BJ (cell line): ENCODE results near the gene HEY2. TPM values are rescaled to one million over a fixed set of nuclear protein-coding genes. Genes with fewer than 3 reads are reported as not detected.
A peak's percentile ranks its signal among the peaks of the same experiment; 100 is the strongest.

Experiments
- CTCF ChIA-PET: fragments of 350-600 bp; formaldehyde crosslinking; extraction: SDS; loops from one replicate; lab custom pipeline; 2021; ENCODE audit warnings: antibody characterized with exemption, inconsistent platforms; lab: Yijun Ruan, JAX
- POLR2A ChIA-PET: fragments of 300-600 bp; sonication (Branson Sonifier 250); formaldehyde crosslinking; extraction: SDS; loops from one replicate; lab custom pipeline; 2021; ENCODE audit warnings: antibody characterized with exemption; lab: Charles Lee
- DNase-seq: peaks from one replicate; pipeline ENCODE4 v3.0.0-alpha.2; 2011; ENCODE audit warnings: low read depth
- H3K27me3 ChIP-seq: 2 replicates; pipeline ENCODE4 v1.6.0; 2011; ENCODE audit warnings: low read length; ENCODE audit not compliant: control insufficient read depth, insufficient read depth
- H3K36me3 ChIP-seq: 2 replicates; pipeline ENCODE4 v1.5.1; 2011; ENCODE audit warnings: low read length; ENCODE audit not compliant: control insufficient read depth, insufficient read depth
- H3K4me3 ChIP-seq: 2 replicates; pipeline ENCODE4 v1.5.1; 2011; ENCODE audit warnings: low read depth, mild to moderate bottlenecking, control low read depth, low read length
- polyA plus RNA-seq: library from polyadenylated mRNA; depleted of rRNA; stranded (reverse); fragments of >200 nt; gene quantifications from 2 replicates; pipeline ENCODE4 v1.2.3, GENCODE V29; 2011
- TF ChIP-seq, protein P1 (sequence below): IDR thresholded peaks from 2 replicates; pipeline ENCODE4 v1.5.1; 2011; ENCODE audit warnings: low read depth, mild to moderate bottlenecking, control low read depth, inconsistent platforms, low read length, moderate library complexity; ENCODE audit not compliant: insufficient read depth

Gene HEY2
- polyA plus RNA-seq, 1 experiment, result not detected

DNA sequence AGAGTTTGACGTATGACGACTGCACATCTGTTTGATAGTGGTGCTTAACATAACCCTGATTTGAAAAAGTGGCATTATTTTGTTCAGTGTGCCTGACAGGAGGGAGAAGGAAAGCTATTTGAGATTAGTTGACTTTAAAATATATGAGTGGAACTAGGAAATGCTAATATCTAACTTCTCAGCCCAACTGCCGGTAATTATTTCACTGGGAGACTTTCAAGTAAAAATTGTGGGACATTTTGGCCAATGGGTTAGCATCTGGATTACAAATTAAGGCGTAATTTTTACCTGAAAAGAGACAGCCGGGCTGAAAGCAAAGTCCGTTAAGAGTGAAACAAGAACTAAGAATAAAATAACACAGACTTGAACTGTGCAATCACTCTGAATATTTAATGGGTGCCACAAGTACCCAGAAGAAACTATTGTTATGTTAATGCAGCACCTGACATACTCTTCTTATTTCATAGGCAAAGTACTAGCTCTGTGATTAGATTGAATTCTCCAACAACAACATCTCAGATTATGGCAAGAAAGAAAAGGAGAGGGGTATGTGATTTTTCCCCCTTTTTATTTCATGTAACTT is 2.0 kb downstream of the HEY2 start:
- no peak for DNase-seq
- Histone ChIP-seq H3K4me3 (no peak overlapping the region), H3K36me3 (no peaks in the 10 kb centered on the region), H3K27me3 (peaks cover 41% of the 10 kb centered on the region)
- TF ChIP-seq, protein P1, sequence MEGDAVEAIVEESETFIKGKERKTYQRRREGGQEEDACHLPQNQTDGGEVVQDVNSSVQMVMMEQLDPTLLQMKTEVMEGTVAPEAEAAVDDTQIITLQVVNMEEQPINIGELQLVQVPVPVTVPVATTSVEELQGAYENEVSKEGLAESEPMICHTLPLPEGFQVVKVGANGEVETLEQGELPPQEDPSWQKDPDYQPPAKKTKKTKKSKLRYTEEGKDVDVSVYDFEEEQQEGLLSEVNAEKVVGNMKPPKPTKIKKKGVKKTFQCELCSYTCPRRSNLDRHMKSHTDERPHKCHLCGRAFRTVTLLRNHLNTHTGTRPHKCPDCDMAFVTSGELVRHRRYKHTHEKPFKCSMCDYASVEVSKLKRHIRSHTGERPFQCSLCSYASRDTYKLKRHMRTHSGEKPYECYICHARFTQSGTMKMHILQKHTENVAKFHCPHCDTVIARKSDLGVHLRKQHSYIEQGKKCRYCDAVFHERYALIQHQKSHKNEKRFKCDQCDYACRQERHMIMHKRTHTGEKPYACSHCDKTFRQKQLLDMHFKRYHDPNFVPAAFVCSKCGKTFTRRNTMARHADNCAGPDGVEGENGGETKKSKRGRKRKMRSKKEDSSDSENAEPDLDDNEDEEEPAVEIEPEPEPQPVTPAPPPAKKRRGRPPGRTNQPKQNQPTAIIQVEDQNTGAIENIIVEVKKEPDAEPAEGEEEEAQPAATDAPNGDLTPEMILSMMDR, result no peak
- ChIA-PET CTCF (interaction anchor here (0.9 to 1.4 kb wide), 3 partner anchors 437 to 441 kb away, joined by 3 to 6 read pairs (median 4); no protein-coding TSS in a partner anchor), POLR2A (interaction anchor here (0.6 to 0.7 kb wide), 2 partner anchors 21 to 866 kb away, joined by 4 read pairs; no protein-coding TSS in a partner anchor)

DNA sequence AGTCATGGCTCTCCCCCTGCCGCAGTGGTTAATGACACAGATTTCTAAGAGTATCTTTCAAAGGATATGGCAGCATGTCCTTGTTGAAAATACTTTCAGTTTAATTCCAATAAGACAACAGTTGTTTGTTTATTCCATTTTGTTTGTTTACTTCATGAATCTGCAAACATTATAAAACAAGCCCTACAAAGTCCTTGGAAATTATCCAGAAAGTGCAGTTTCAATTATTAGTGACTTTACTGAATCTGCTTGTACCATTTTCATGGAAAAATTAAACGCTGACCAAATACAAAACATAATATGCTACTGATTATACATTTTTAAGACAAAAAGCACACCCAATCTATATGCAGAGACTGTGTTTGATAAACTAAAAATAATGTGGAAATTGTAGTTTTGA is 3.3 kb downstream of the HEY2 start:
- Histone ChIP-seq H3K36me3 (no peaks in the 10 kb centered on the region), H3K27me3 (peaks cover 35% of the 10 kb centered on the region), H3K4me3 (no peak overlapping the region)
- ChIA-PET CTCF (interaction anchor here (0.9 to 2.4 kb wide), 5 partner anchors 16 to 603 kb away, joined by 3 to 12 read pairs (median 9); no protein-coding TSS in a partner anchor), POLR2A (no interaction called here)
- TF ChIP-seq, protein P1, result no peak
- no peak for DNase-seq

DNA sequence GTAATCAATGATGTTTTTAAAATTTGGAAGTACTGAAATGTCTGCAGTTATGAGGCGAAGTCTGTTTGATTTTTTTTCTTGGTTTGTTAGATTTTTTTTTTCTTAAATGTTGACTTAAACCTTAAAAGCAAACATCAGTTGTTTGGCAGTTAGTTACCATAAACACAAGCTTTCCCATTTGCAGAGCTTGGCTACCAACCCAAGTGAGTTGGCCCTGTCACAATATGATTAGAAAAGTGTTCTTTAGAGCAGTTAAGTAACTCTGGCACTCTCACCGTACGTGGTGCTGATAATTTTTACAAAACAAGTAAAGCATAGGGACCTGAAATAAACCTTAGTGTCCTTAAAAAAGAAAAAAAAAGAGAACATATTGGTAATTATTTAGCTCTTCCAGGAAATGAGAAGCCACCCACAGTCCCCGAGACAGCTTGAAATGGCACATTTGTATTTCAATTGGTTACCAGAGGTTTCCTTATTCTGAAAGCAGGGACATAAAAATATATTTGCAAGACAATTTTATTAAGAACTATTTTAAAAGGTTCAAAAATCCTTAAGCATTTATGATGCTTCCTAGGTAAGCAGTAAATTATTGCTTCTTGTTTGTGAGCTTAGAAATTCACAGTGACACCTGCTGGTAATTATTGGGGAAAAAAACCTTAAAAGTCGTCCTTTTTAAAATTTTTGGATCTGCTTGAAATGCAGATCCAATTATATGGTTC is 3.9 kb downstream of the HEY2 start:
- Histone ChIP-seq H3K4me3 (no peak overlapping the region), H3K27me3 (peaks cover 30% of the 10 kb centered on the region), H3K36me3 (no peaks in the 10 kb centered on the region)
- no peak for DNase-seq
- CTCF ChIA-PET, result interaction anchor here (0.6 to 2.4 kb wide), 9 partner anchors 16 to 1934 kb away, joined by 3 to 12 read pairs (median 4); no protein-coding TSS in a partner anchor
- TF ChIP-seq, protein P1, result peak; percentile 28; the same call in 1 of the 2 replicates
- POLR2A ChIA-PET, result interaction anchor here (0.6 kb wide), 1 partner anchor 198 kb away, joined by 3 read pairs; no protein-coding TSS in a partner anchor

DNA sequence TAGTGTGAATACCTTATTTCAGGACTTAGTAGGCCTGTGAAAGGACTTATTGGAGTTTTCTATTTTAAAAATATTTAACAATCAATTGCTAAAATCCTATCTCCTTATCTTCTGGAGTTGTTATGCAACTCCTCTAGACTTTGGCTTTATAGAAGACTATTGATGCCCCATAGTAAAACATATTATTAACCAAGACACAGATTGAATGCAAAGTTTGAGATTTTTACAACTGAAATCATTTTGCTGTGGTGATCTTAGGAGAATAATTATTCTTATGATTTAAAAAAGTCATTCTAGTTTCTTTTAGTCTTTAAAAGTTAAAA is 4.5 kb downstream of the HEY2 start:
- DNase-seq, result no peak
- POLR2A ChIA-PET, result interaction anchor here (0.6 kb wide), 1 partner anchor 198 kb away, joined by 3 read pairs; no protein-coding TSS in a partner anchor
- peaks cover 25% of the 10 kb centered on the region for H3K27me3 ChIP-seq
- CTCF ChIA-PET, result interaction anchor here (0.6 to 2.4 kb wide), 9 partner anchors 15 to 1935 kb away, joined by 3 to 12 read pairs (median 4); no protein-coding TSS in a partner anchor
- TF ChIP-seq, protein P1, result no peak
- no peak overlapping the region for H3K4me3 ChIP-seq
- H3K36me3 ChIP-seq, result no peaks in the 10 kb centered on the region

DNA sequence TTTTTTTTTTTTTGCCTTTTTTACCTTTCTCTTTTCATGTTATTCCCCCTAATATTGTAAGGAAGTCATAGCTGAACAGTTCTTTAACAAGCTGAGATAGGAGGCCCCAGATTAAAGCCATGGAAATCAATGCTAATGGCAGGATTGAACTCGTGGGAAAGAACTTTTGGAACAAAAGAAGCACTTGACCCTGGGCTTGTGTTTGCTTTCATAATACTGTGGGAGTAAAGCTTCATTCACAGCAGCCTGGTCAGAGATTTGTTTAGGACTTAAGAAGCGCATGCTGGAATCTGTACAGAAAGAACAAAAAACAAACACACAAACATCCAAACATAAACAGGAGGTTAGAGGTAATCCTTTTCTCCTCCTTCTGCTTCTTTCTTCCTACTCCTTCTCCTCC is 5.1 kb downstream of the HEY2 start:
- Histone ChIP-seq H3K4me3 (no peak overlapping the region), H3K27me3 (peaks cover 23% of the 10 kb centered on the region), H3K36me3 (no peaks in the 10 kb centered on the region)
- TF ChIP-seq, protein P1, result no peak
- CTCF ChIA-PET, result interaction anchor here (0.7 to 2.4 kb wide), 6 partner anchors 15 to 888 kb away, joined by 3 to 9 read pairs (median 3); no protein-coding TSS in a partner anchor
- no peak for DNase-seq
- POLR2A ChIA-PET, result no interaction called here
